ENCODE results near the gene EEF1AKMT3. TPM values are rescaled to one million over a fixed set of nuclear protein-coding genes. Genes with fewer than 3 reads are reported as not detected.

EEF1AKMT3 gene
- total RNA-seq, 1 donor from 2014 or later = 4.5 TPM

GRCh38 chr12:57782243-57782607, 9.8 kb downstream of the EEF1AKMT3 start:
- DNase-seq (ENCODE audit: low read depth in 2 of 2) = no peak

GRCh38 chr12:57782608-57783465, 10.4 kb downstream of the EEF1AKMT3 start, which contains the start of gene TSFM:
TSFM (plus strand) TSS chr12:57782787; CDS start chr12:57782802, 15 bp downstream.
- DNase-seq (ENCODE audit: low read depth in 2 of 2) = peak; percentile 89 to 96

GRCh38 chr12:57783466-57783801, 11.0 kb downstream of the EEF1AKMT3 start:
- DNase-seq (ENCODE audit: low read depth in 2 of 2) = no peak

- no peak for DNase-seq (ENCODE audit: low read depth in 2 of 2)
Measured at GRCh38 chr12:57783861-57784260, 11.4 kb downstream of the EEF1AKMT3 start.

GRCh38 chr12:57793920-57794319, 21.5 kb downstream of the EEF1AKMT3 start:
- DNase-seq (ENCODE audit: low read depth in 2 of 2) = peak in 1 of 2 donors; percentile 25

GRCh38 chr12:57795354-57795753, 22.9 kb downstream of the EEF1AKMT3 start:
- DNase-seq (ENCODE audit: low read depth in 2 of 2) = no peak

GRCh38 chr12:57796996-57797395, 24.6 kb downstream of the EEF1AKMT3 start:
- no peak for DNase-seq (ENCODE audit: low read depth in 2 of 2)

- DNase-seq (ENCODE audit: low read depth in 2 of 2) = no peak
Measured at GRCh38 chr12:57797933-57798332, 25.5 kb downstream of the EEF1AKMT3 start.

- no peak for DNase-seq (ENCODE audit: low read depth in 2 of 2)
Measured at GRCh38 chr12:57800965-57801364, 28.6 kb downstream of the EEF1AKMT3 start.

GRCh38 chr12:57802607-57803006, 30.2 kb downstream of the EEF1AKMT3 start:
- DNase-seq (ENCODE audit: low read depth in 2 of 2) = no peak

- peak; percentile 29 to 51 for DNase-seq (ENCODE audit: low read depth in 2 of 2)
Measured at GRCh38 chr12:57803319-57803893, 31.0 kb downstream of the EEF1AKMT3 start.

- DNase-seq (ENCODE audit: low read depth in 2 of 2) = no peak
Measured at GRCh38 chr12:57806677-57807076, 34.3 kb downstream of the EEF1AKMT3 start.

- no peak for DNase-seq (ENCODE audit: low read depth in 2 of 2)
Measured at GRCh38 chr12:57807285-57807684, 34.9 kb downstream of the EEF1AKMT3 start.

- no peak for DNase-seq (ENCODE audit: low read depth in 2 of 2)
Measured at GRCh38 chr12:57808351-57808750, 35.9 kb downstream of the EEF1AKMT3 start.

- no peak for DNase-seq (ENCODE audit: low read depth in 2 of 2)
Measured at GRCh38 chr12:57809425-57809824, 37.0 kb downstream of the EEF1AKMT3 start.

- DNase-seq (ENCODE audit: low read depth in 2 of 2) = no peak
Measured at GRCh38 chr12:57810450-57810849, 38.0 kb downstream of the EEF1AKMT3 start.

GRCh38 chr12:57811028-57811755, 38.8 kb downstream of the EEF1AKMT3 start:
- no peak for DNase-seq (ENCODE audit: low read depth in 2 of 2)

- no peak for DNase-seq (ENCODE audit: low read depth in 2 of 2)
Measured at GRCh38 chr12:57813111-57813970, 40.9 kb downstream of the EEF1AKMT3 start.

- no peak for DNase-seq (ENCODE audit: low read depth in 2 of 2)
Measured at GRCh38 chr12:57813971-57814772, 41.8 kb downstream of the EEF1AKMT3 start.

- no peak for DNase-seq (ENCODE audit: low read depth in 2 of 2)
Measured at GRCh38 chr12:57815177-57816000, 43.0 kb downstream of the EEF1AKMT3 start.

Measured in dermis microvascular lymphatic vessel endothelial cell (primary cell).